ENCODE data around the gene LSAMP.

Gene LSAMP

GRCh38 chr3:116443191-116443661, 2.1 kb downstream of the LSAMP start:
- Histone ChIP-seq H3K4me3 (ENCODE audit: low read length, poor library complexity, severe bottlenecking) (no peak overlapping the region), H3K79me2 (ENCODE audit: insufficient read depth, low read length) (no peaks in the 10 kb centered on the region), H3K9me2 (replicated peaks; ENCODE audit: low read depth, low read length) (no peaks in the 10 kb centered on the region), H3K9ac (ENCODE audit: low read depth, low read length, poor library complexity, severe bottlenecking) (no peak overlapping the region), H2AFZ (ENCODE audit: low read length) (no peak overlapping the region), H3K4me2 (ENCODE audit: low read depth, low read length, poor library complexity, severe bottlenecking) (no peak overlapping the region), H3K4me1 (ENCODE audit: insufficient read depth, low read length, poor library complexity, severe bottlenecking) (no peaks in the 10 kb centered on the region), H4K20me1 (ENCODE audit: insufficient read depth, low read length, poor library complexity, severe bottlenecking) (no peaks in the 10 kb centered on the region), H3K9me3 (ENCODE audit: insufficient read depth, low read depth, low read length) (no peaks in the 10 kb centered on the region), H3K27me3 (ENCODE audit: insufficient read depth, low read length, poor library complexity, severe bottlenecking) (no peaks in the 10 kb centered on the region), H3K36me3 (ENCODE audit: insufficient read depth, low read length) (no peaks in the 10 kb centered on the region), H3F3A (ENCODE audit: low read depth) (no peaks in the 10 kb centered on the region)
- TF ChIP-seq EZH2phosphoT487 (IDR thresholded peaks at IDR 0.05; ENCODE audit: borderline replicate concordance) = no peak
- TF ChIP-seq CTCF (conservative IDR thresholded peaks at IDR 0.05; ENCODE audit: low read length) = no peak

DNA sequence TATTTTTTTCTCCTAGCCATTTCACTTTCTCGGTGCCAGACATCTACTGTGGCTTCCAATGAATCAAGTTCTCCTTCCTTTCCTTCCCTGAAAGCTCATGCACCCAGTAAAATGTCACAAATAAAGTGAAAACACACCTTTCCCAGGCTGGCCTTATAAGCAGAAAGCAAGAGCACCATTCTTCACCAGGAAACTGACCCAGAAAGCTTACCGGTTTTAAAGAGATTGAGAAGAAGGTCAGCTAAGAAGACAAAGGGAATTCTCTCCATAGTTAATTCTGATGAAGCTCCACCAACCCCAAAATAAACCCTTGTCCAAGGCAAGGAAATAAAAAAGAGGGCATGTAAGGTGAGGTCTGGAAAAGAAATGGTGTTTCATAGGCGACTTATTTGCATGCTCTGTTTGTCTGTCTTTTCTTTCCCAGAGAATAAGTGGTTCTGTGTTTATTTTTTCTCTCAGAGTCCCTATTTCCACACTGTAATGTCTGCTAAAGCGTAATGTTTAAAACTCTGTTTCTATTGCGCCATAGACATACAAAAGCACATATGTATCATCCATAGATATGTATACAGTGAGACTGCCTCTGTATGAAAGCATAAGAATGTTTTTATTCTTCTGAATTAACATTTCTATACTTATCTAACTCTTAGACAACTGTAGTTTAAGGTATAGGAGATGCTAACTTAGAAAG, 2.8 kb downstream of the LSAMP start:
- Histone ChIP-seq H3K4me2 (ENCODE audit: low read depth, low read length, poor library complexity, severe bottlenecking) (no peak overlapping the region), H3K9me3 (ENCODE audit: insufficient read depth, low read depth, low read length) (no peaks in the 10 kb centered on the region), H3K36me3 (ENCODE audit: insufficient read depth, low read length) (no peaks in the 10 kb centered on the region), H3K79me2 (ENCODE audit: insufficient read depth, low read length) (no peaks in the 10 kb centered on the region), H3K4me3 (ENCODE audit: low read length, poor library complexity, severe bottlenecking) (no peak overlapping the region), H3F3A (ENCODE audit: low read depth) (no peaks in the 10 kb centered on the region), H3K9ac (ENCODE audit: low read depth, low read length, poor library complexity, severe bottlenecking) (no peak overlapping the region), H2AFZ (ENCODE audit: low read length) (no peak overlapping the region), H3K27me3 (ENCODE audit: insufficient read depth, low read length, poor library complexity, severe bottlenecking) (no peaks in the 10 kb centered on the region), H3K9me2 (replicated peaks; ENCODE audit: low read depth, low read length) (no peaks in the 10 kb centered on the region), H4K20me1 (ENCODE audit: insufficient read depth, low read length, poor library complexity, severe bottlenecking) (no peaks in the 10 kb centered on the region), H3K4me1 (ENCODE audit: insufficient read depth, low read length, poor library complexity, severe bottlenecking) (no peaks in the 10 kb centered on the region)
- TF ChIP-seq EZH2phosphoT487 (IDR thresholded peaks at IDR 0.05; ENCODE audit: borderline replicate concordance) = no peak
- no peak for TF ChIP-seq CTCF (conservative IDR thresholded peaks at IDR 0.05; ENCODE audit: low read length)

- Histone ChIP-seq H3K4me2 (ENCODE audit: low read depth, low read length, poor library complexity, severe bottlenecking) (no peak overlapping the region), H3F3A (ENCODE audit: low read depth) (no peaks in the 10 kb centered on the region), H3K79me2 (ENCODE audit: insufficient read depth, low read length) (no peaks in the 10 kb centered on the region), H3K4me3 (ENCODE audit: low read length, poor library complexity, severe bottlenecking) (no peak overlapping the region), H3K9me3 (ENCODE audit: insufficient read depth, low read depth, low read length) (no peaks in the 10 kb centered on the region), H3K9ac (ENCODE audit: low read depth, low read length, poor library complexity, severe bottlenecking) (no peak overlapping the region), H3K36me3 (ENCODE audit: insufficient read depth, low read length) (no peaks in the 10 kb centered on the region), H2AFZ (ENCODE audit: low read length) (no peak overlapping the region), H3K9me2 (replicated peaks; ENCODE audit: low read depth, low read length) (no peaks in the 10 kb centered on the region), H4K20me1 (ENCODE audit: insufficient read depth, low read length, poor library complexity, severe bottlenecking) (no peaks in the 10 kb centered on the region), H3K27me3 (ENCODE audit: insufficient read depth, low read length, poor library complexity, severe bottlenecking) (no peaks in the 10 kb centered on the region), H3K4me1 (ENCODE audit: insufficient read depth, low read length, poor library complexity, severe bottlenecking) (no peaks in the 10 kb centered on the region)
- TF ChIP-seq EZH2phosphoT487 (IDR thresholded peaks at IDR 0.05; ENCODE audit: borderline replicate concordance) = no peak
- no peak for TF ChIP-seq CTCF (conservative IDR thresholded peaks at IDR 0.05; ENCODE audit: low read length)
These were observed 3.6 kb downstream of the LSAMP start for GRCh38 chr3:116441652-116442051.
